ENCODE results near the gene AXIN1.

AXIN1 gene

GRCh38 chr16:259226-259625 is 93.3 kb downstream of the AXIN1 start:
- TF ChIP-seq POLR2AphosphoS5 (IDR thresholded peaks at IDR 0.05; ENCODE audit: low read depth, low read length): no peak
- TF ChIP-seq TAF1 (IDR thresholded peaks at IDR 0.05; ENCODE audit: borderline replicate concordance, insufficient read depth, low read length): no peak
- TF ChIP-seq SIN3A (IDR thresholded peaks at IDR 0.05; ENCODE audit: borderline replicate concordance, insufficient read depth, low read length): no peak
- no peak for TF ChIP-seq REST (IDR thresholded peaks at IDR 0.05; ENCODE audit: insufficient read depth in 1 of 2, low read depth in 2 of 2, low read length in 2 of 2)
- TF ChIP-seq FOXP2 (optimal IDR thresholded peaks at IDR 0.05; ENCODE audit: borderline replicate concordance, extremely low read depth, extremely low read length, insufficient read depth): no peak

- TF ChIP-seq TAF1 (IDR thresholded peaks at IDR 0.05; ENCODE audit: borderline replicate concordance, insufficient read depth, low read length) (no peak), POLR2AphosphoS5 (IDR thresholded peaks at IDR 0.05; ENCODE audit: low read depth, low read length) (no peak), SIN3A (IDR thresholded peaks at IDR 0.05; ENCODE audit: borderline replicate concordance, insufficient read depth, low read length) (no peak), REST (IDR thresholded peaks at IDR 0.05; ENCODE audit: insufficient read depth in 1 of 2, low read depth in 2 of 2, low read length in 2 of 2) (no peak), FOXP2 (optimal IDR thresholded peaks at IDR 0.05; ENCODE audit: borderline replicate concordance, extremely low read depth, extremely low read length, insufficient read depth) (no peak)
Observed at GRCh38 chr16:255183-255582, 97.3 kb downstream of the AXIN1 start.

GRCh38 chr16:254461-254860 is 98.1 kb downstream of the AXIN1 start:
- no peak for TF ChIP-seq SIN3A (IDR thresholded peaks at IDR 0.05; ENCODE audit: borderline replicate concordance, insufficient read depth, low read length)
- TF ChIP-seq REST (IDR thresholded peaks at IDR 0.05; ENCODE audit: insufficient read depth in 1 of 2, low read depth in 2 of 2, low read length in 2 of 2): no peak
- TF ChIP-seq FOXP2 (optimal IDR thresholded peaks at IDR 0.05; ENCODE audit: borderline replicate concordance, extremely low read depth, extremely low read length, insufficient read depth): no peak
- no peak for TF ChIP-seq POLR2AphosphoS5 (IDR thresholded peaks at IDR 0.05; ENCODE audit: low read depth, low read length)
- no peak for TF ChIP-seq TAF1 (IDR thresholded peaks at IDR 0.05; ENCODE audit: borderline replicate concordance, insufficient read depth, low read length)

GRCh38 chr16:253833-254232 is 98.7 kb downstream of the AXIN1 start:
- TF ChIP-seq FOXP2 (optimal IDR thresholded peaks at IDR 0.05; ENCODE audit: borderline replicate concordance, extremely low read depth, extremely low read length, insufficient read depth) (no peak), REST (IDR thresholded peaks at IDR 0.05; ENCODE audit: insufficient read depth in 1 of 2, low read depth in 2 of 2, low read length in 2 of 2) (no peak), POLR2AphosphoS5 (IDR thresholded peaks at IDR 0.05; ENCODE audit: low read depth, low read length) (no peak), SIN3A (IDR thresholded peaks at IDR 0.05; ENCODE audit: borderline replicate concordance, insufficient read depth, low read length) (no peak), TAF1 (IDR thresholded peaks at IDR 0.05; ENCODE audit: borderline replicate concordance, insufficient read depth, low read length) (no peak)

Data from PFSK-1 (cell line).